ENCODE results near the gene TENT5A.
"Not testable (repeated sequence)": the region's sequence is repeated elsewhere in the genome, so short reads cannot be mapped to it uniquely, and the experiment has no call there.

The TENT5A gene

GRCh38 chr6:81783893-81784292 is 31.4 kb upstream of the TENT5A start:
- Mint-ChIP-seq H3K4me3 (no peak overlapping the region), H3K27ac (no peak overlapping the region)
- no peak for DNase-seq (ENCODE audit: low spot score in 2 of 2)

GRCh38 chr6:81781624-81782023 is 29.1 kb upstream of the TENT5A start:
- H3K9me3 Mint-ChIP-seq: peaks cover 3% of the 10 kb centered on the region
- no peak overlapping the region for H3K4me3 Mint-ChIP-seq
- H3K27ac Mint-ChIP-seq: no peak overlapping the region
- H3K36me3 Mint-ChIP-seq: no peaks in the 10 kb centered on the region
- ATAC-seq (no peak), DNase-seq (ENCODE audit: low spot score in 2 of 2) (no peak)
- no peaks in the 10 kb centered on the region for H3K4me1 Mint-ChIP-seq

More at GRCh38 chr6:81783893-81784292, 31.4 kb upstream of the TENT5A start:
- no peaks in the 10 kb centered on the region for H3K4me1 Mint-ChIP-seq
- no peak for ATAC-seq
- H3K36me3 Mint-ChIP-seq: no peaks in the 10 kb centered on the region
- peaks cover 3% of the 10 kb centered on the region for H3K9me3 Mint-ChIP-seq

- ATAC-seq (peak; percentile 23), DNase-seq (ENCODE audit: low spot score in 2 of 2) (no peak)
- H3K36me3 Mint-ChIP-seq: no peaks in the 10 kb centered on the region
- H3K4me1 Mint-ChIP-seq: no peaks in the 10 kb centered on the region
- H3K9me3 Mint-ChIP-seq: peaks cover 3% of the 10 kb centered on the region
- no peak overlapping the region for H3K27ac Mint-ChIP-seq
- H3K4me3 Mint-ChIP-seq: no peak overlapping the region
These were observed 25.2 kb upstream of the TENT5A start for GRCh38 chr6:81777586-81778268.

- H3K4me3 Mint-ChIP-seq; H3K4me1 Mint-ChIP-seq; H3K27ac Mint-ChIP-seq; H3K36me3 Mint-ChIP-seq; ATAC-seq; H3K9me3 Mint-ChIP-seq; DNase-seq (ENCODE audit: low spot score in 2 of 2): not testable (repeated sequence)
These were observed 23.7 kb upstream of the TENT5A start for GRCh38 chr6:81776219-81776618.

- ATAC-seq: no peak
- H3K9me3 Mint-ChIP-seq: no peaks in the 10 kb centered on the region
- no peaks in the 10 kb centered on the region for H3K36me3 Mint-ChIP-seq
- H3K4me1 Mint-ChIP-seq: no peaks in the 10 kb centered on the region
- H3K4me3 Mint-ChIP-seq: no peak overlapping the region
- H3K27ac Mint-ChIP-seq: no peak overlapping the region
- DNase-seq (ENCODE audit: low spot score in 2 of 2): no peak
These were observed 22.1 kb upstream of the TENT5A start for GRCh38 chr6:81774542-81774941.

GRCh38 chr6:81773887-81774286 is 21.4 kb upstream of the TENT5A start:
- Mint-ChIP-seq H3K27ac (no peak overlapping the region), H3K4me3 (no peak overlapping the region), H3K36me3 (no peaks in the 10 kb centered on the region), H3K9me3 (no peaks in the 10 kb centered on the region), H3K4me1 (no peaks in the 10 kb centered on the region)
- no peak for ATAC-seq
- DNase-seq (ENCODE audit: low spot score in 2 of 2): no peak

GRCh38 chr6:81772741-81773140 is 20.3 kb upstream of the TENT5A start:
- Mint-ChIP-seq H3K4me1 (no peaks in the 10 kb centered on the region), H3K36me3 (no peaks in the 10 kb centered on the region), H3K27ac (no peak overlapping the region), H3K4me3 (no peak overlapping the region), H3K9me3 (no peaks in the 10 kb centered on the region)
- ATAC-seq (peak; percentile 93), DNase-seq (ENCODE audit: low spot score in 2 of 2) (no peak)

GRCh38 chr6:81771097-81771496 is 18.6 kb upstream of the TENT5A start:
- no peak for ATAC-seq
- Mint-ChIP-seq H3K9me3 (no peaks in the 10 kb centered on the region), H3K4me1 (no peaks in the 10 kb centered on the region), H3K36me3 (no peaks in the 10 kb centered on the region), H3K4me3 (no peak overlapping the region), H3K27ac (no peak overlapping the region)
- DNase-seq (ENCODE audit: low spot score in 2 of 2): no peak

GRCh38 chr6:81770381-81770780 is 17.9 kb upstream of the TENT5A start:
- Mint-ChIP-seq H3K4me3 (no peak overlapping the region), H3K4me1 (no peaks in the 10 kb centered on the region), H3K9me3 (no peaks in the 10 kb centered on the region), H3K27ac (no peak overlapping the region), H3K36me3 (no peaks in the 10 kb centered on the region)
- DNase-seq (ENCODE audit: low spot score in 2 of 2) (no peak), ATAC-seq (no peak)

GRCh38 chr6:81769824-81770223 is 17.3 kb upstream of the TENT5A start:
- H3K9me3 Mint-ChIP-seq: no peaks in the 10 kb centered on the region
- ATAC-seq: no peak

GRCh38 chr6:81768150-81768942 is 15.9 kb upstream of the TENT5A start:
- Mint-ChIP-seq H3K4me1 (no peaks in the 10 kb centered on the region), H3K27ac (no peak overlapping the region), H3K9me3 (no peaks in the 10 kb centered on the region), H3K36me3 (no peaks in the 10 kb centered on the region), H3K4me3 (no peak overlapping the region)
- ATAC-seq (no peak), DNase-seq (ENCODE audit: low spot score in 2 of 2) (no peak)

More at GRCh38 chr6:81769824-81770223, 17.3 kb upstream of the TENT5A start:
- Mint-ChIP-seq H3K36me3 (no peaks in the 10 kb centered on the region), H3K4me1 (no peaks in the 10 kb centered on the region), H3K4me3 (no peak overlapping the region), H3K27ac (no peak overlapping the region)
- DNase-seq (ENCODE audit: low spot score in 2 of 2): no peak

- DNase-seq (ENCODE audit: low spot score in 2 of 2): no peak
These were observed 14.8 kb upstream of the TENT5A start for GRCh38 chr6:81767163-81767891.

GRCh38 chr6:81766482-81767069 is 14.1 kb upstream of the TENT5A start:
- no peak for DNase-seq (ENCODE audit: low spot score in 2 of 2)
- H3K4me1 Mint-ChIP-seq: no peaks in the 10 kb centered on the region
- no peak for ATAC-seq
- no peak overlapping the region for H3K4me3 Mint-ChIP-seq
- no peaks in the 10 kb centered on the region for H3K9me3 Mint-ChIP-seq
- H3K36me3 Mint-ChIP-seq: no peaks in the 10 kb centered on the region
- H3K27ac Mint-ChIP-seq: no peak overlapping the region

More at GRCh38 chr6:81767163-81767891, 14.8 kb upstream of the TENT5A start:
- Mint-ChIP-seq H3K36me3 (no peaks in the 10 kb centered on the region), H3K4me1 (no peaks in the 10 kb centered on the region), H3K27ac (no peak overlapping the region), H3K4me3 (no peak overlapping the region), H3K9me3 (no peaks in the 10 kb centered on the region)
- ATAC-seq: no peak

GRCh38 chr6:81764531-81764930 is 12.1 kb upstream of the TENT5A start:
- DNase-seq (ENCODE audit: low spot score in 2 of 2) (no peak), ATAC-seq (no peak)
- H3K4me1 Mint-ChIP-seq: no peaks in the 10 kb centered on the region
- no peaks in the 10 kb centered on the region for H3K9me3 Mint-ChIP-seq
- no peak overlapping the region for H3K4me3 Mint-ChIP-seq
- H3K27ac Mint-ChIP-seq: no peak overlapping the region
- H3K36me3 Mint-ChIP-seq: no peaks in the 10 kb centered on the region

GRCh38 chr6:81763968-81764367 is 11.5 kb upstream of the TENT5A start:
- no peaks in the 10 kb centered on the region for H3K9me3 Mint-ChIP-seq
- no peak for DNase-seq (ENCODE audit: low spot score in 2 of 2)
- ATAC-seq: peak; percentile 40
- H3K4me3 Mint-ChIP-seq: no peak overlapping the region
- H3K36me3 Mint-ChIP-seq: no peaks in the 10 kb centered on the region
- H3K4me1 Mint-ChIP-seq: no peaks in the 10 kb centered on the region
- no peak overlapping the region for H3K27ac Mint-ChIP-seq

Measured in stimulated activated effector memory CD8-positive, alpha-beta T cell treated with anti-CD3 and anti-CD28 coated beads, Interleukin-12 subunit alpha, Interleukin-12 subunit beta, amount 100 ng/mL, for 72 hours (primary cell).